ENCODE data around the gene FRAS1.
"Not testable (repeated sequence)": the region's sequence is repeated elsewhere in the genome, so short reads cannot be mapped to it uniquely, and the experiment has no call there.

Gene FRAS1

GRCh38 chr4:78464265-78464664 lies 407.1 kb downstream of the FRAS1 start:
- DNase-seq = no peak

- not testable (repeated sequence) for DNase-seq
Measured at GRCh38 chr4:78467223-78467622, 410.1 kb downstream of the FRAS1 start.

GRCh38 chr4:78468272-78468671 lies 411.1 kb downstream of the FRAS1 start:
- no peak for DNase-seq

DNA sequence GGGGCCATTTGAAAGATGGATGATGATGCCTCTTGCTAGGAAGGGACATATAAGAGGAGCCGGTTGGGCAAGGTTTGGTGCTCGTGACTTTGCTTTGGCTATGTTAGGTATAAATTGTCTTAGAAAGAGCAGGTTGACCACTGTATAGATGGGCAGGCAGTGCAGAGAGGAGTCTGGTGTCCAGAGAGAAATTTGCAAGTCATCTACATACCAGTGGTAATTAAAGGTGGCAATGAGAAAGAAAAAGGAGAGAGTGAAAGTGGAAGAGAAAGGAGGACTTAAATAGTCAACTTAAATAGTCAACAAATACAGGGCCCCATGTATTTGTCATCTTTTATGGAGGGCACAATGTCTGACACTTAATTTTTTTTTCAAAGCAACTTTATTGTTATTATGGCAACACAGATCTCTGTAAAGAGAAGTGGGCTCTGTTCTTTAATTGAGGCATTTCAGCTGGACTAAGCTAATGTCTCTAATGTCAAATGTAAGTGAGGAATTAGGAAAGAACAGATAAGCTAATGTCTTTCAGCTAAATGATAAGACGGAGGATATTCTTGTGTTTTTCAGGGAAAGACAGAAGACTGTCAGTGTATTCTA lies 419.1 kb downstream of the FRAS1 start:
- no peak for DNase-seq

DNA sequence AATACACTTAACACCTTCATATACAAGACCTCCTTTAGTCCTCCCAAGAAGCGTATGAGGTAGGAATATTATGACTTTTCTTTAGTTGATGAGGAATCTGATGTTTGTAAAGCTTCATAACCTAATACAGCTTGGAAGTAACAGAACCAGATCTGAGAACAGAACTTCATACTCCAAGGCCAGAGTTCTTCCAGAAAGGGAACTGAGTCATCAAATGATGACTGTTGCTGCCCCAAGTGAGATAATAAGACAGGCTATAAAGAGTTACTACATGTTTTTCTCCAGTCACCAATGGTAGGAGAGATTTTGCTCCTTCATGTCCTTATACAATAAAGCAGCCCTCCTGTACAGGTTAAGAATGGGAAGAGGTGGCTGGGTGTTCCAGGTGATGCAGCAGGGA lies 420.2 kb downstream of the FRAS1 start:
- no peak for DNase-seq

GRCh38 chr4:78478523-78478922 lies 421.4 kb downstream of the FRAS1 start:
- no peak for DNase-seq

- DNase-seq = no peak
Measured at GRCh38 chr4:78480286-78480685, 423.2 kb downstream of the FRAS1 start.

GRCh38 chr4:78481180-78481579 lies 424.1 kb downstream of the FRAS1 start:
- no peak for DNase-seq

DNA sequence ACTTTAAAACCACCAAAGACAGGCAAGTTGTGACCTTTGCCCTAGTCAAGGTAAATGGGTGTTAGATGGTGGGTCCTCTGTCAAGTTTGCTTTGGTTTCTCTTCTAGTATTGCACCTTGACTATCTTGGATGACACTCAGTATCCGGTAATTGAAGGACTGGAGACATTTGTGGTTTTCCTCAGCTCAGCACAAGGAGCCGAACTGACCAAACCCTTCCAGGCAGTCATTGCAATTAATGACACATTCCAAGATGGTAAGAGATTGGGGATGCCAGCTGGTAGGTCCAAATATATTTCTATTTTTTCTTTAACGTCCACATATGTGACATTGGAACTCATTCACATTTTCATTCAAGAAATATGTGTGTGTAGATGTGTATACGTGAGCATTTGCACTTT lies 425.2 kb downstream of the FRAS1 start:
- DNase-seq = no peak

DNA sequence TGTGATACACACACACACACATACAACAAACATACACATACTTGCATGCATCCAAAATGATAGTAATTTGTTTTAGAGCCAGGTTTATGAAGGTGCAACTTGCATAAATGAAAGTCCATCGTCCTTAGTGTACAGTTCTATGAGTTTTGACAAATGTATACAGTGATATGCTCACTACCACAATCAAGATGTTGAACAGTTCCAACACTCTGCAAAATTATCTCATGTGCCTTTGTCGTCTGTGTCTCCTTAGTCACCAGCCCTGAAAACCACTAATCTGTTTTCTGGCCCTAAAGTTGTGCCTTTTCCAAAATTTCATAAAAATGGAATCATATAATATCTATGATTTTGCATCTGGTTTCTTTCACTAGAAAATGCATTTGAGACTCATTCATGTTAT lies 426.7 kb downstream of the FRAS1 start:
- DNase-seq = no peak

GRCh38 chr4:78484574-78484973 lies 427.5 kb downstream of the FRAS1 start:
- DNase-seq = no peak

DNA sequence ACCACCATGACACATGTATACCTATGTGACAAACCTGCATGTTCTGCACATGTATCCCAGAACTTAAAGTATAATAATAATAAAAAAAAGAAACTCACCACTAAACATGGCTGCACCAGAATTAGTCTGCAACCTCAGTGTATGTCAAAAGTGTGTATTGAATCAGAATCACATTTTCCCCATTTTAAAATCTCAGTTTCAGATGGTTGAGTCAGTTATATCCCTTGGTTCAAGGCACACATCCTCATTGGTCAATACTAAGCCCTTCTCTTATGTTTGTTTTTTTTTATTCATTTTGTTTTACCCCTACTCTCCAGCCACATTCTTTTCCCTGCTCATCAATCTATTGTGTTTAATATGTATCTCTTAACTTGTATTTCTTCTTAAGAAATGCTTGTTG lies 436.6 kb downstream of the FRAS1 start:
- no peak for DNase-seq

DNA sequence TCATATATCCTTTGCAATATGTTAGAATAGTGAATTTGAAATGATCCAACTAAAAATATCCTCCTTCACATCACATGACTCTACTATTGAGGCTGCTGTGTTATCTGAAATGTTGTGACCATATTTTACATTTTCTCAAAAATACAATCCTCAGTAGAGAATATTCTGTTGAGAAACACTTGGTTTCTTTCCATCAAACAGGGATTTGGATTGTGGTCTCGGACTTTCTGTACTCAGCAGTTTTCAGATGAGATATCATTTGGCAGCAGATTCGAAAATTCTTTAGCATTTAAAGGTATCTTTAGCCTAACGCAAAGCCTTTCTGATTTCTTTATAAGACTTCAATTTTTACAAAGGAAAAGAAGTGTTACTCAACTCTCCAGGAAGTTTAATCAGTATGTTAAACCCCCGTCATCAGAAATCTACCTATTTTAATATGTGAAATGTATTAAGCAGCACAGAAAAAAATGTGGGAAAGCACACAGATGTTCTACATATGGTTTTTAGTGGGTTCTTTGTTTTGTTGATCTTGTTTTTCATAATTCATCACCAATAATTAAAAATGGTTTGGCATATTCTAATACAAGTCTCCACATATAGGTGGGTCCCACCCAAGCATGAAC lies 439.0 kb downstream of the FRAS1 start:
- DNase-seq = no peak

DNA sequence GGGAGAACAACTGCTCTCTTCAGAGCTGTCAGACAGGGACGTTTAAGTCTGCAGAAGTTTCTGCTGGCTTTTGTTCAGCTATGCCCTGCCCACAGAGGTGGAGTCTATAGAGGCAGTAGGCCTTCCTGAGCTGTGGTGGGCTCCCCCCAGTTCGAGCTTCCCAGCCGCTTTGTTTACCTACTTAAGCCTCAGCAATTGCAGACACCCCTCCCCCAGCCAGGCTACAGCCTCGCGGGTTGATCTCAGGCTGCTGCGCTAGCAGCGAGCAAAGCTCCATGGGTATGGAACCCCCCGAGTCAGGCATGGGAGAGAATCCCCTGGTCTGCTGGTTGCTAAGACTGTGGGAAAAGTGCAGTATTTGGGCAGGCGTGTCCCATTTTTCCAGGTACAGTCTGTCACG lies 449.1 kb downstream of the FRAS1 start:
- DNase-seq = not testable (repeated sequence)

GRCh38 chr4:78509043-78509442 lies 451.9 kb downstream of the FRAS1 start:
- no peak for DNase-seq

DNA sequence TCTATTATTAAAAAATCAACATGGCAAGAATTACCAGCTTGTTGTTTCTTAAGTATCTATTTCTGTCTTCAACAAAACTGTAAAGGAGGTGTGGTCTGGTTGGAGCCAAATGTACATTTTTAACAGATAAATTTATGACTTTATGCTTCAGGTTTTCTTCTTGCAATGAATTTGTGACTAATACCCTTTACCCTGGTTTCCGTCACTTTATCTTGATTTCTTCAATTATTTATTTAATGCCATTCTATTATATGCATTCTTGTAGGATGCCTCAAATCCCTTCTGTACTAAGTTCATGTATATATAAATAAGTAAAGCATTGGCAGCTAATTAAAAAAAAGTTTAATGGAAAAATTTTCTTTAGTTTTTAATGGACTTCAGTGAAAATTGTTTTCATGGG lies 453.0 kb downstream of the FRAS1 start:
- no peak for DNase-seq

- no peak for DNase-seq
Measured at GRCh38 chr4:78510681-78511080, 453.6 kb downstream of the FRAS1 start.

- no peak for DNase-seq
Measured at GRCh38 chr4:78512357-78512920, 455.3 kb downstream of the FRAS1 start.

- DNase-seq = no peak
Measured at GRCh38 chr4:78513411-78513975, 456.4 kb downstream of the FRAS1 start.

GRCh38 chr4:78517050-78517652 lies 460.0 kb downstream of the FRAS1 start:
- peak; percentile 3 for DNase-seq

DNA sequence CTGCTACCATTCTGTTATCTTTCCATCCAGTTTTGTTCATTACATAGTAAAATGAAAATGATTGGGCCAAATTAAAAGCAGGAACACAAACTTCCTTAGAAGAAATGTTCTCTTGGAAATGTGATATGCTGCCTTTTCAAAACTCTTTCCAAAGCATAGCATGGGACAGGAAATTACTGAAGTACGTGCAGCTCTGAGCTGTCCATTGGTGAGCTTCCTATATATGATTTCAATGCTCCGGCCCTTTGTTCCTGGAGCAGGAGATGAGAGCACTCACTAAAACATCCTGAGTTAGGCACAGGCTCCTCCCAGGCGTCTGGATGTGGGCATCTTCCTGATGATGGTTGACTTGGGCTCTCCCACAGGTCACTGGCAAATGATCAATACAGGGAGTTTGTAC lies 461.4 kb downstream of the FRAS1 start:
- no peak for DNase-seq

GRCh38 chr4:78519962-78520361 lies 462.8 kb downstream of the FRAS1 start:
- DNase-seq = no peak

DNA sequence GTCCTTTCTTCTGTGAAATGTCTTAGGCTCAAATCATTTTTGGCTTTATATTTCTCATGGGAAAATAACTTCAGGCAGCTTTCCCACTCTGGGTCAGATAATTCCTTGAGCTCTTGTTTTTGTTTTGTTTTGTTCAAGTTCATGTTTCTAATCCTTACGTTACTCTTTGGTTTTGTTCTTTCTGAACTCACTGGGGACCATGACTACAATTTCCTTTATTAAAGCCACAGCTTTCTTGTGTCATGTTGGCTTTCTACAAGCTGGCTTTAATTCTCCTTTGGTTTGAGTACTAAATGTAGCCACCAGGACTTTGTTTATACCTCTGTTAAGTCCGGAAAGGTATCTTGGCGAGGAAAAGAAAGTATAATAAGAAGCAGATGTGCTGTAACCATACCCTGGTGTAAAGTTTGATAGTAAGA lies 463.7 kb downstream of the FRAS1 start:
- no peak for DNase-seq

GRCh38 chr4:78524009-78524408 lies 466.9 kb downstream of the FRAS1 start:
- no peak for DNase-seq
